ENCODE results near the gene FAM50A. TPM values are rescaled to one million over a fixed set of nuclear protein-coding genes. Genes with fewer than 3 reads are reported as not detected.

The FAM50A gene
- total and polyA plus RNA-seq, 4 donors, result 23.4 to 202 (median 90.4) TPM

GRCh38 chrX:154490021-154490413 is 46.1 kb downstream of the FAM50A start:
- DNase-seq (peak; percentile 39 to 46 (median 44)), ATAC-seq (ENCODE audit: insufficient read depth, low FRiP score) (peak; percentile 3)
- peak overlapping the region; percentile 60 for H3K4me3 ChIP-seq
- H3K9me3 ChIP-seq (ENCODE audit: control insufficient read depth in 4 of 4, insufficient read depth in 3 of 4, low read length in 3 of 4), result peaks cover 0 to 3% (median 0%) of the 10 kb centered on the region in 4 donors
- TF ChIP-seq, protein P1, sequence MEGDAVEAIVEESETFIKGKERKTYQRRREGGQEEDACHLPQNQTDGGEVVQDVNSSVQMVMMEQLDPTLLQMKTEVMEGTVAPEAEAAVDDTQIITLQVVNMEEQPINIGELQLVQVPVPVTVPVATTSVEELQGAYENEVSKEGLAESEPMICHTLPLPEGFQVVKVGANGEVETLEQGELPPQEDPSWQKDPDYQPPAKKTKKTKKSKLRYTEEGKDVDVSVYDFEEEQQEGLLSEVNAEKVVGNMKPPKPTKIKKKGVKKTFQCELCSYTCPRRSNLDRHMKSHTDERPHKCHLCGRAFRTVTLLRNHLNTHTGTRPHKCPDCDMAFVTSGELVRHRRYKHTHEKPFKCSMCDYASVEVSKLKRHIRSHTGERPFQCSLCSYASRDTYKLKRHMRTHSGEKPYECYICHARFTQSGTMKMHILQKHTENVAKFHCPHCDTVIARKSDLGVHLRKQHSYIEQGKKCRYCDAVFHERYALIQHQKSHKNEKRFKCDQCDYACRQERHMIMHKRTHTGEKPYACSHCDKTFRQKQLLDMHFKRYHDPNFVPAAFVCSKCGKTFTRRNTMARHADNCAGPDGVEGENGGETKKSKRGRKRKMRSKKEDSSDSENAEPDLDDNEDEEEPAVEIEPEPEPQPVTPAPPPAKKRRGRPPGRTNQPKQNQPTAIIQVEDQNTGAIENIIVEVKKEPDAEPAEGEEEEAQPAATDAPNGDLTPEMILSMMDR (IDR thresholded peaks at IDR 0.05; ENCODE audit: control extremely low read depth, extremely low read depth), result no peak
- H3K9ac ChIP-seq (ENCODE audit: insufficient read depth in 1 of 2, low read length in 2 of 2), result peak overlapping the region in 1 of 2 donors; percentile 55
- H3K4me1 ChIP-seq (ENCODE audit: control insufficient read depth in 5 of 5, insufficient read depth in 5 of 5, low read length in 5 of 5), result peaks cover 0 to 5% (median 0%) of the 10 kb centered on the region in 5 donors
- WGBS, 2 donors, result 1 to 34% methylated on average over 7 to 19 of the region's 19 CpGs
- H3K27ac ChIP-seq (ENCODE audit: low read depth in 1 of 2, low read length in 1 of 2), result peak overlapping the region; percentile 89 to 91
- no peaks in the 10 kb centered on the region for H3K27me3 ChIP-seq (ENCODE audit: control insufficient read depth in 3 of 3, insufficient read depth in 3 of 3, low read length in 2 of 3)
- peaks cover 0 to 4% (median 0%) of the 10 kb centered on the region in 4 donors for H3K36me3 ChIP-seq (ENCODE audit: control insufficient read depth in 4 of 4, insufficient read depth in 4 of 4, low read length in 4 of 4)

DNA sequence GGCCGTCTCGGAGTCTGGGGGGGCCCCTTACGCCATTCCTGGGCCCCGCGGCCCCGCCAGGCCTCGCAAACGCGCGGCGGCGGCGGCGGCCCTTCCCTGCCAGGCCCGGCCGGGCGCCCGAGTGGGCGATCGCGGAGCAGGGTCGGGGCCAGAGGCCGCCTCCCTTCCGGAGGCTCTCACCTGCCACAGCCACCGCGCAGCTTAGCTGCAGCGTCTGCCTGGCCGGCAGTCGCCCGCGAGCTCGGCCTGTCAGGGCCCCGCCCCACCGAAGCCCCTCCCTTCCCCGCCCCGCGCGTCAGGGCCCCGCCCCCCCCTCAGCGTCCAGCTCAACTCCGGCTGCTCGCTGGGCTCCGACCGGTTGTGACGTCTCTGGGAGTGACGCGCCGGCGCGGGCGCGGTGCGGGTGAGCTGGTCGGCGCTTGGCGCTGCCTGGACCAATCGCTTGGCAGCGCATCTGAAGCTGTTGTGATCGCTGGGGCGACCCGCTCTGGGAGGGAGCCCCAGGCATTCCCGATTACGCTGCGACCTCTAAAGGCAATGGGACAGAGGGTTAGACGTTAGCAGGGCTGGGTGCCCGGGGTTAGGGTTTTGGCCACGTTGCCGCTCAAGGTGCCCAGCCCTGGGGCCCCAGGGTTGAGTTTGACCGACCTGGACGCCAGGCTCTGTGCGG is 46.6 kb downstream of the FAM50A start, which contains the start of gene SLC10A3:
SLC10A3 (minus strand) TSS at position 216 of the 670 bp plus-strand sequence. CDS start 1,689 bp downstream, outside the sequence.
- Histone ChIP-seq H3K9me3 (ENCODE audit: control insufficient read depth in 4 of 4, insufficient read depth in 3 of 4, low read length in 3 of 4) (peaks cover 0 to 3% (median 0%) of the 10 kb centered on the region in 4 donors), H3K27me3 (ENCODE audit: control insufficient read depth in 3 of 3, insufficient read depth in 3 of 3, low read length in 2 of 3) (no peaks in the 10 kb centered on the region), H3K9ac (ENCODE audit: insufficient read depth in 1 of 2, low read length in 2 of 2) (peak within 1 kb of the TSS; percentile 55 to 80), H3K4me3 (peak within 1 kb of the TSS; percentile 60), H3K4me1 (ENCODE audit: control insufficient read depth in 5 of 5, insufficient read depth in 5 of 5, low read length in 5 of 5) (peaks cover 0 to 5% (median 0%) of the 10 kb centered on the region in 5 donors), H3K36me3 (ENCODE audit: control insufficient read depth in 4 of 4, insufficient read depth in 4 of 4, low read length in 4 of 4) (no peaks in the 10 kb centered on the region), H3K27ac (ENCODE audit: low read depth in 1 of 2, low read length in 1 of 2) (peak within 1 kb of the TSS; percentile 91 to 97)
- TF ChIP-seq, protein P1 (IDR thresholded peaks at IDR 0.05; ENCODE audit: control extremely low read depth, extremely low read depth), result no peak
- WGBS, 2 donors, result 0 to 33% methylated on average over 10 to 71 of the region's 71 CpGs
- DNase-seq, result peak; percentile 94 to 97 (median 97)
- peak; percentile 85 for ATAC-seq (ENCODE audit: insufficient read depth, low FRiP score)

GRCh38 chrX:154494715-154495114 is 50.8 kb downstream of the FAM50A start:
- no peak overlapping the region for H3K9ac ChIP-seq (ENCODE audit: insufficient read depth in 1 of 2, low read length in 2 of 2)
- 77 to 93% methylated on average over 3 of the region's 3 CpGs for WGBS, 2 donors
- no peak overlapping the region for H3K27ac ChIP-seq (ENCODE audit: low read depth in 1 of 2, low read length in 1 of 2)
- H3K4me3 ChIP-seq, result no peak overlapping the region
- no peaks in the 10 kb centered on the region for H3K4me1 ChIP-seq (ENCODE audit: control insufficient read depth in 5 of 5, insufficient read depth in 5 of 5, low read length in 5 of 5)
- no peak for DNase-seq
- H3K27me3 ChIP-seq (ENCODE audit: control insufficient read depth in 3 of 3, insufficient read depth in 3 of 3, low read length in 2 of 3), result peaks cover 0 to under 1% (median 0%) of the 10 kb centered on the region in 3 donors
- TF ChIP-seq, protein P1 (IDR thresholded peaks at IDR 0.05; ENCODE audit: control extremely low read depth, extremely low read depth), result no peak
- H3K36me3 ChIP-seq (ENCODE audit: control insufficient read depth in 4 of 4, insufficient read depth in 4 of 4, low read length in 4 of 4), result no peaks in the 10 kb centered on the region
- ATAC-seq (ENCODE audit: insufficient read depth, low FRiP score), result no peak
- no peaks in the 10 kb centered on the region for H3K9me3 ChIP-seq (ENCODE audit: control insufficient read depth in 4 of 4, insufficient read depth in 3 of 4, low read length in 3 of 4)

All from lung (tissue), 12 donors.